K562 (cell line): Measurements from ENCODE around the gene LHX5. TPM values are rescaled to one million over a fixed set of nuclear protein-coding genes. Genes with fewer than 3 reads are reported as not detected.

ENCODE experiments used
- ATAC-seq: fragments of 200-7000 bp; cut with Tn5 transposase; 3 replicates; pipeline ENCODE4 v1.9.1; 2020; ENCODE audit warnings: moderate library complexity
- BruUV-seq: library from RNA; stranded (reverse); fragments of 400-500 nt; replicated peaks from 2 replicates; lab custom pipeline; 2021; lab: Mats Ljungman, UMichigan
- CTCF ChIA-PET: fragments of 300-600 bp; formaldehyde crosslinking; extraction: SDS; loops from one replicate; lab custom pipeline; 2021; ENCODE audit warnings: low intra/inter-chr PET ratio; lab: Yijun Ruan, JAX
- POLR2A ChIA-PET: fragments of 300-600, 350-650 bp; sonication (Branson Sonifier 250); formaldehyde crosslinking; extraction: SDS; loops from one replicate; lab custom pipeline; 2021; ENCODE audit warnings: antibody characterized with exemption, inconsistent platforms; lab: Yijun Ruan, JAX
- DNase-seq, 4 experiments: peaks; one replicate each; pipeline versions ENCODE4 v3.0.0 to v3.0.0-alpha.2; 2011 to 2018; ENCODE audit warnings: low spot score in 3 of 4, mixed read lengths in 3 of 4; ENCODE audit errors: extremely low read depth in 1 of 4
- FAIRE-seq: peaks from 2 replicates; lab custom pipeline; 2011; peaks lifted over from hg19 to GRCh38; lab: Jason Lieb, UNC
- H2AFZ ChIP-seq: 2 replicates; pipeline ENCODE4 v1.6.0; 2011; ENCODE audit warnings: low read depth, low read length, control low read depth, inconsistent platforms
- H3K27ac ChIP-seq: fragments of 200-600 bp; 3 replicates; pipeline ENCODE4 v1.8.0; 2011; ENCODE audit warnings: low read depth, mild to moderate bottlenecking, control low read depth, inconsistent platforms, low read length, moderate library complexity, mixed read lengths; ENCODE audit errors: extremely low read depth
- H3K27me3 ChIP-seq, 2 experiments: fragments of 300-600 bp in 1 of 2; 2 replicates in 1 of 2; 3 replicates in 1 of 2; pipeline versions ENCODE4 v1.6.0 to v1.8.0; 2011; ENCODE audit warnings: inconsistent platforms in 2 of 2, low read length in 2 of 2, mild to moderate bottlenecking in 1 of 2, mixed read lengths in 1 of 2, moderate library complexity in 1 of 2; ENCODE audit not compliant: control insufficient read depth in 2 of 2, insufficient read depth in 2 of 2
- H3K36me3 ChIP-seq: fragments of 300-600 bp; 3 replicates; pipeline ENCODE4 v1.8.0; 2011; ENCODE audit warnings: mild to moderate bottlenecking, low read length, inconsistent platforms; ENCODE audit not compliant: control insufficient read depth, insufficient read depth
- H3K4me1 ChIP-seq, 2 experiments: fragments of 200-600 bp in 1 of 2; replicated peaks in 1 of 2; 2 replicates in 1 of 2; 3 replicates in 1 of 2; pipeline versions ENCODE4 v1.5.1 to v1.8.0; 2011; ENCODE audit warnings: inconsistent platforms in 2 of 2, low read length in 2 of 2, mild to moderate bottlenecking in 1 of 2, mixed read lengths in 1 of 2, moderate library complexity in 1 of 2; ENCODE audit not compliant: control insufficient read depth in 2 of 2, insufficient read depth in 2 of 2
- H3K4me2 ChIP-seq: 2 replicates; pipeline ENCODE4 v1.6.1; 2011; ENCODE audit warnings: low read length, control low read depth, inconsistent platforms, mixed read lengths; ENCODE audit not compliant: insufficient read depth
- H3K4me3 ChIP-seq: fragments of 200-600 bp; sonication (generic), shearing (Covaris generic); 2 replicates; pipeline ENCODE4 v1.5.1; 2016; ENCODE audit warnings: control low read depth, inconsistent platforms
- H3K79me2 ChIP-seq: fragments of 200-600 bp; 3 replicates; pipeline ENCODE4 v1.8.0; 2011; ENCODE audit warnings: low read length, inconsistent platforms; ENCODE audit not compliant: control insufficient read depth, insufficient read depth
- H3K9ac ChIP-seq, 2 experiments: 2 replicates each; pipeline versions ENCODE4 v1.6.0 to v1.6.1; 2011; ENCODE audit warnings: low read depth in 2 of 2, low read length in 2 of 2, control low read depth in 1 of 2, inconsistent platforms in 1 of 2, mild to moderate bottlenecking in 1 of 2, mixed read lengths in 1 of 2; ENCODE audit not compliant: insufficient read depth in 1 of 2
- H3K9me1 ChIP-seq: one replicate; pipeline ENCODE4 v1.6.0; 2011; ENCODE audit warnings: inconsistent platforms, mild to moderate bottlenecking, low read length, moderate library complexity; ENCODE audit not compliant: control insufficient read depth, insufficient read depth
- H3K9me3 ChIP-seq: replicated peaks from 2 replicates; pipeline ENCODE4 v1.5.1; 2011; ENCODE audit warnings: low read depth, low read length, inconsistent platforms; ENCODE audit not compliant: control insufficient read depth, insufficient read depth
- H4K20me1 ChIP-seq: replicated peaks from 2 replicates; pipeline ENCODE4 v1.6.1; 2011; ENCODE audit warnings: low read length, inconsistent platforms, mixed read lengths; ENCODE audit not compliant: control insufficient read depth, insufficient read depth
- ARID1B ChIP-seq: fragments of 450-650 bp; IDR thresholded peaks from 2 replicates; pipeline ENCODE4 v1.6.1; 2016; ENCODE audit warnings: antibody characterized with exemption, mild to moderate bottlenecking, inconsistent platforms
- ATF2 ChIP-seq: sonication (generic); formaldehyde crosslinking; IDR thresholded peaks from 2 replicates; pipeline ENCODE4 v1.8.1; 2022; ENCODE audit warnings: missing genetic modification reagents
- LEF1 ChIP-seq: fragments of 450-650 bp; IDR thresholded peaks from 2 replicates; pipeline ENCODE4 v1.6.1; 2016; ENCODE audit warnings: mild to moderate bottlenecking
- RBM25 ChIP-seq: fragments of 200-400 bp; formaldehyde crosslinking; IDR thresholded peaks from 2 replicates; pipeline ENCODE4 v1.6.1; 2018; ENCODE audit warnings: low read length, low read depth, moderate library complexity; ENCODE audit not compliant: severe bottlenecking
- SAP30 ChIP-seq: fragments of 200-600 bp; sonication (generic); IDR thresholded peaks from 2 replicates; pipeline ENCODE4 v1.6.1; 2012; ENCODE audit warnings: borderline replicate concordance, low read depth, mild to moderate bottlenecking, moderate library complexity, low read length, control low read depth, inconsistent platforms; ENCODE audit not compliant: insufficient read depth, poor library complexity, severe bottlenecking
- STAG1 ChIP-seq: sonication (generic); formaldehyde crosslinking; IDR thresholded peaks from 2 replicates; pipeline ENCODE4 v1.5.0; 2020; ENCODE audit warnings: missing genetic modification reagents, borderline replicate concordance
- TFAP4 ChIP-seq: sonication (generic); formaldehyde crosslinking; IDR thresholded peaks from 2 replicates; pipeline ENCODE4 v1.8.0; 2022; ENCODE audit warnings: missing genetic modification reagents, mild to moderate bottlenecking, moderate library complexity, borderline replicate concordance
- YY1 ChIP-seq, 3 experiments: IDR thresholded peaks; 2 replicates each; pipeline ENCODE4 v1.6.1; 2011; ENCODE audit warnings: low read length in 2 of 3, mild to moderate bottlenecking in 2 of 3, moderate library complexity in 2 of 3, borderline replicate concordance in 1 of 3, control low read depth in 1 of 3, low read depth in 1 of 3; ENCODE audit not compliant: insufficient read depth in 3 of 3, insufficient replicate concordance in 2 of 3, control insufficient read depth in 1 of 3, insufficient read length in 1 of 3; ENCODE audit errors: extremely low read depth in 1 of 3
- ZBTB26 ChIP-seq: fragments of 450-650 bp; formaldehyde crosslinking; IDR thresholded peaks from 2 replicates; pipeline ENCODE4 v1.4.0; 2022; ENCODE audit warnings: missing genetic modification characterization
- ZFP36 ChIP-seq: fragments of 150-350 bp; IDR thresholded peaks from 2 replicates; pipeline ENCODE4 v1.6.1; 2018; ENCODE audit warnings: low read length, low read depth; ENCODE audit not compliant: partially characterized antibody
- ZFX ChIP-seq: sonication (generic); formaldehyde crosslinking; IDR thresholded peaks from 2 replicates; pipeline ENCODE4 v1.8.0; 2022; ENCODE audit warnings: mild to moderate bottlenecking, missing genetic modification reagents, moderate library complexity
- ZKSCAN1 ChIP-seq: fragments of 150-350 bp; IDR thresholded peaks from 2 replicates; pipeline ENCODE4 v1.6.1; 2016; ENCODE audit warnings: low read depth, low read length
- ZNF184 ChIP-seq: sonication (generic); formaldehyde crosslinking; IDR thresholded peaks from 2 replicates; pipeline ENCODE4 v1.5.0; 2020; ENCODE audit warnings: missing genetic modification reagents
- ZNF398 ChIP-seq: fragments of 250-450 bp; sonication (Bioruptor Pico); IDR thresholded peaks from 2 replicates; pipeline ENCODE4 v1.8.0; 2021; ENCODE audit warnings: moderate library complexity, mild to moderate bottlenecking, inconsistent platforms
- WGBS: fragments of 100-300 bp; shearing (Covaris generic); methylation state at CpG from one replicate; pipeline ENCODE4 v1.1.6; 2016; ENCODE audit warnings: low coverage, mixed read lengths; ENCODE audit not compliant: insufficient coverage; ENCODE audit errors: missing lambda C conversion rate; 5-methylcytosine and 5-hydroxymethylcytosine counted together
- in situ Hi-C: fragments of 300-500 bp; cut with MboI; formaldehyde crosslinking; loops from 4 replicates; pipeline ENCODE4 v1.15.0; 2018; ENCODE audit warnings: inconsistent platforms, mixed read lengths
- intact Hi-C: fragments of 100-400 bp; cut with micrococcal nuclease; formaldehyde crosslinking; loops from 2 replicates; pipeline ENCODE4 v1.14.2; 2022
- polyA plus RNA-seq, 8 experiments: library from polyadenylated mRNA; depleted of rRNA in 4 of 8; stranded (reverse) in 5 of 8; unstranded in 3 of 8; fragments of >200 nt; fragmentation: Nextera tagmentation in 2 of 8; fragmentation: Illumina TruSeq in 1 of 8; extraction: Ambion mirVana in 2 of 8; extraction: Trizol in 1 of 8; gene quantifications; 2 replicates each; pipeline versions ENCODE4 v1.2.1 to v1.2.3, GENCODE V29; 2011 to 2014; ENCODE audit warnings: inconsistent platforms in 1 of 8, missing spikeins in 1 of 8
- total RNA-seq, 7 experiments: library from RNA; depleted of rRNA in 6 of 7; stranded (reverse); fragments of >200 nt in 6 of 7; fragmentation: Illumina TruSeq in 2 of 7; extraction: Trizol in 2 of 7; gene quantifications; 2 replicates each; pipeline versions ENCODE4 v1.2.1 to v1.2.3, GENCODE V29; 2011 to 2021; ENCODE audit warnings: low replicate concordance in 1 of 7

LHX5 gene
- total and polyA plus RNA-seq, 9 of the 15 experiments (the other 6 are each of a cell fraction or from before 2014, with no cell fraction given) = 0.04 to 0.17 (median 0.05) TPM; not detected in 6

- Histone ChIP-seq H2AFZ (peak overlapping the region; percentile 93; the same call in 1 of the 2 replicates), H3K4me3 (no peak overlapping the region), H3K4me1 (peaks cover 33 to 40% of the 10 kb centered on the region in 2 experiments), H3K9me3 (no peaks in the 10 kb centered on the region; the same call in 1 of the 2 replicates), H3K9ac (peak overlapping the region; percentile 82 to 91), H3K27me3 (no peaks in the 10 kb centered on the region), H3K36me3 (peaks cover 5% of the 10 kb centered on the region; the same call in 1 of the 3 replicates), H3K79me2 (peaks cover 13% of the 10 kb centered on the region), H3K27ac (peak overlapping the region; percentile 96), H3K9me1 (no peaks in the 10 kb centered on the region), H3K4me2 (peak overlapping the region; percentile 83), H4K20me1 (no peaks in the 10 kb centered on the region)
- ChIA-PET CTCF (no interaction called here), POLR2A (interaction anchor here (1.1 to 1.4 kb wide), 2 partner anchors 8 to 35 kb away, joined by 3 read pairs; no protein-coding TSS in a partner anchor)
- in situ Hi-C loops = loop anchor here (25.0 kb wide), 1 partner anchor 234 kb away; the partner anchor contains the start of genes DDX54 and RITA1
- no TSS peak for BruUV-seq
- intact Hi-C loops = no loop called here
- DNase-seq (peak in 3 of 4 experiments; percentile 56 to 66 (median 57)), FAIRE-seq (no peak), ATAC-seq (no peak; the same call in 2 of the 3 replicates)
- WGBS = 38% methylated on average over 2 of the region's 2 CpGs
- no peak for TF ChIP-seq SAP30
- TF ChIP-seq YY1 (IDR thresholded peaks at IDR 0.05; ENCODE audit: borderline replicate concordance in 1 of 3, control insufficient read depth in 1 of 3, extremely low read depth in 1 of 3, insufficient read depth in 3 of 3, insufficient read length in 1 of 3, insufficient replicate concordance in 2 of 3, low read depth in 1 of 3, low read length in 2 of 3) = no peak
- TF ChIP-seq LEF1 = peak; percentile 42; the same call in 1 of the 2 replicates
- TF ChIP-seq ZFP36 = peak; percentile 74
- TF ChIP-seq ZNF398 (CRISPR knock-in tag) = no peak
- no peak for TF ChIP-seq ZBTB26
- TF ChIP-seq ZNF184 (CRISPR knock-in tag) = no peak
- TF ChIP-seq ATF2 = no peak
- peak; percentile 60 for TF ChIP-seq RBM25
- TF ChIP-seq ZKSCAN1 = peak; percentile 96
- TF ChIP-seq ARID1B = peak; percentile 70
- peak; percentile 41; the same call in 1 of the 2 replicates for TF ChIP-seq TFAP4 (CRISPR knock-in tag)
- no peak for TF ChIP-seq STAG1 (CRISPR knock-in tag)
- TF ChIP-seq ZFX (CRISPR knock-in tag) = no peak
Observed at GRCh38 chr12:113420996-113421595, 50.6 kb downstream of the LHX5 start.
